Choroid plexus epithelial cell (primary cell): ENCODE measurements around the gene CFAP99.

Source experiments
- DNase-seq: peaks from one replicate; pipeline ENCODE4 v3.0.0-alpha.2; 2010; ENCODE audit warnings: low read depth
- H3K4me3 ChIP-seq: 2 replicates; pipeline ENCODE4 v1.5.1; 2011; ENCODE audit warnings: low read depth, mild to moderate bottlenecking, control low read depth, low read length, moderate library complexity
- CTCF ChIP-seq: conservative IDR thresholded peaks from 2 replicates; pipeline ENCODE4 v1.5.1; 2011; ENCODE audit warnings: low read depth, mild to moderate bottlenecking, control low read depth, inconsistent platforms, low read length, moderate library complexity

Gene CFAP99

GRCh38 chr4:2399216-2399615 lies 19.5 kb upstream of the CFAP99 start:
- no peak for TF ChIP-seq CTCF
- DNase-seq = no peak
- no peak overlapping the region for H3K4me3 ChIP-seq

DNA sequence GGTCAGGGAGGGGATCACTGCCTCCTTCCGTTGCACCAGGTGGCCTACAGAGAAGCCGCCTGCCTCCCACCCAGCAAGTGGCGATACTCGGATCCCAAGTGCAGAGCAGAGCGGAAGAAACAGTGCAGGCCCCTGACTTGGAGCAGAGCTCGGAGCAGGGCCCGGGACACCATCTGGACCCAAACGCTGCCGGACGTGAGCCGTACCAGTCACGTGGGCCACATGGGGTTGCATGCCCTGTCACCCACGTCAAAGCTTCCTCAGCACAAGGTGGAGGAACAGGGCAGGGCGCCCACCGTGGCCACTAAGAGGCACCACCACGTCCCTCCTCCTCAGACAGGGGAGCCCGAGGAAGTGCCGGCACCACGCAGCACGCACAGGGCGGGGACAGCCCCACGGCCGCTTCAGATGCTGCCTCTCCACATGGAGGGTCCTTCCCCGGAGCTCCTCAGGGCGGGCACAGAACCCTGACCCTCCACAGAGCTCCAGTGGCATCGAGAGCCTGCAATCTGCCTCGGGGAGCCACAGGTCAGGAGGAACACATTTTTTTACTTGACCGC lies 19.0 kb upstream of the CFAP99 start:
- no peak for TF ChIP-seq CTCF
- H3K4me3 ChIP-seq = no peak overlapping the region
- DNase-seq = no peak

GRCh38 chr4:2400841-2401609 lies 17.7 kb upstream of the CFAP99 start:
- H3K4me3 ChIP-seq = no peak overlapping the region
- DNase-seq = no peak

GRCh38 chr4:2401610-2401983 lies 17.2 kb upstream of the CFAP99 start:
- no peak for TF ChIP-seq CTCF
- H3K4me3 ChIP-seq = no peak overlapping the region
- DNase-seq = no peak

More at GRCh38 chr4:2400841-2401609, 17.7 kb upstream of the CFAP99 start:
- TF ChIP-seq CTCF = no peak

- H3K4me3 ChIP-seq = peak overlapping the region; percentile 23
- DNase-seq = peak; percentile 40
- no peak for TF ChIP-seq CTCF
Measured at GRCh38 chr4:2402048-2402842, 16.5 kb upstream of the CFAP99 start.

- DNase-seq = no peak
- TF ChIP-seq CTCF = no peak
Measured at GRCh38 chr4:2402941-2403340, 15.8 kb upstream of the CFAP99 start.

More at GRCh38 chr4:2402941-2403340, 15.8 kb upstream of the CFAP99 start:
- no peak overlapping the region for H3K4me3 ChIP-seq
